Upper lobe of right lung (tissue), 1 donor: Measurements from ENCODE around the gene HBA2. TPM values are rescaled to one million over a fixed set of nuclear protein-coding genes. Genes with fewer than 3 reads are reported as not detected.
A peak's percentile ranks its signal among the peaks of the same experiment; 100 is the strongest.
"Not testable (repeated sequence)": the region's sequence is repeated elsewhere in the genome, so short reads cannot be mapped to it uniquely, and the experiment has no call there.

Experiments used
- ATAC-seq: fragments of 200-7000 bp; cut with Tn5 transposase; one replicate; pipeline ENCODE4 v1.9.1; 2020; ENCODE audit warnings: mild to moderate bottlenecking, moderate library complexity
- DNase-seq: peaks from one replicate; pipeline ENCODE4 v3.0.0-alpha.2; 2020
- H3K27ac ChIP-seq: fragments of 200-600 bp; one replicate; pipeline ENCODE4 v1.8.0; 2022
- H3K27me3 ChIP-seq: fragments of 200-600 bp; one replicate; pipeline ENCODE4 v1.8.0; 2022; ENCODE audit warnings: mild to moderate bottlenecking
- H3K36me3 ChIP-seq: fragments of 200-600 bp; one replicate; pipeline ENCODE4 v1.8.0; 2022
- H3K4me1 ChIP-seq: fragments of 200-600 bp; one replicate; pipeline ENCODE4 v1.8.0; 2022
- H3K4me3 ChIP-seq: fragments of 200-600 bp; one replicate; pipeline ENCODE4 v1.8.0; 2022; ENCODE audit warnings: mild to moderate bottlenecking
- H3K9me3 ChIP-seq: fragments of 200-600 bp; one replicate; pipeline ENCODE4 v1.8.0; 2022
- CTCF ChIP-seq: fragments of 200-600 bp; IDR thresholded peaks from one replicate; pipeline ENCODE4 v1.8.0; 2022; ENCODE audit warnings: antibody characterized with exemption
- intact Hi-C: fragments of 100-400 bp; cut with DNase I; formaldehyde crosslinking; loops from one replicate; pipeline ENCODE4 v1.11.0; 2022
- total RNA-seq: library from RNA; stranded (reverse); fragmentation: NEBNext Ultra II Directional; extraction: Animal tissue kit (Norgen Biotek cat#: 25700); gene quantifications from one replicate; pipeline ENCODE4 v1.2.1, GENCODE V29; 2021
- donor health status: DM: no; HTN: yes; CAD: no; lungs with severe emphysema.

The HBA2 gene
- total RNA-seq, 1 donor from 2014 or later = 248 TPM

- no peak overlapping the region for H3K4me3 ChIP-seq
Measured at GRCh38 chr16:166375-167121, 6.1 kb upstream of the HBA2 start.

GRCh38 chr16:167122-167690, 5.5 kb upstream of the HBA2 start:
- no peak overlapping the region for H3K27ac ChIP-seq
- peaks cover 64% of the 10 kb centered on the region for H3K27me3 ChIP-seq
- intact Hi-C loops = no loop called here
- ATAC-seq (no peak), DNase-seq (no peak)
- TF ChIP-seq CTCF = no peak
- H3K36me3 ChIP-seq = no peaks in the 10 kb centered on the region
- no peak overlapping the region for H3K4me3 ChIP-seq
- peaks cover 18% of the 10 kb centered on the region for H3K4me1 ChIP-seq
- H3K9me3 ChIP-seq = no peaks in the 10 kb centered on the region

More at GRCh38 chr16:166375-167121, 6.1 kb upstream of the HBA2 start:
- Histone ChIP-seq H3K27me3 (peaks cover 61% of the 10 kb centered on the region), H3K9me3 (no peaks in the 10 kb centered on the region), H3K36me3 (no peaks in the 10 kb centered on the region), H3K4me1 (peaks cover 18% of the 10 kb centered on the region), H3K27ac (no peak overlapping the region)
- TF ChIP-seq CTCF = no peak
- DNase-seq = no peak
- ATAC-seq = no peak
- intact Hi-C loops = no loop called here

- Histone ChIP-seq H3K4me1 (peaks cover 18% of the 10 kb centered on the region), H3K36me3 (no peaks in the 10 kb centered on the region), H3K27me3 (peaks cover 64% of the 10 kb centered on the region), H3K9me3 (no peaks in the 10 kb centered on the region), H3K4me3 (no peak overlapping the region), H3K27ac (no peak overlapping the region)
- intact Hi-C loops = no loop called here
- ATAC-seq (no peak), DNase-seq (no peak)
- no peak for TF ChIP-seq CTCF
Measured at GRCh38 chr16:168424-168823, 4.3 kb upstream of the HBA2 start.

GRCh38 chr16:169014-169413, 3.7 kb upstream of the HBA2 start:
- no peak for TF ChIP-seq CTCF
- Histone ChIP-seq H3K9me3 (no peaks in the 10 kb centered on the region), H3K27ac (no peak overlapping the region), H3K27me3 (peaks cover 64% of the 10 kb centered on the region), H3K4me1 (peaks cover 18% of the 10 kb centered on the region), H3K4me3 (no peak overlapping the region), H3K36me3 (no peaks in the 10 kb centered on the region)
- DNase-seq (no peak), ATAC-seq (no peak)
- intact Hi-C loops = no loop called here

GRCh38 chr16:170088-170507, 2.6 kb upstream of the HBA2 start:
- intact Hi-C loops, H3K36me3 ChIP-seq, H3K27ac ChIP-seq, DNase-seq, H3K4me3 ChIP-seq, H3K9me3 ChIP-seq: not testable (repeated sequence)
- peaks cover 70% of the 10 kb centered on the region for H3K27me3 ChIP-seq
- peak; percentile 54 for ATAC-seq
- H3K4me1 ChIP-seq = peaks cover 17% of the 10 kb centered on the region

GRCh38 chr16:170788-171187, 1.9 kb upstream of the HBA2 start:
- Histone ChIP-seq H3K27me3 (peaks cover 70% of the 10 kb centered on the region), H3K9me3 (no peaks in the 10 kb centered on the region), H3K36me3 (no peaks in the 10 kb centered on the region), H3K4me3 (no peak overlapping the region), H3K27ac (no peak overlapping the region), H3K4me1 (peaks cover 10% of the 10 kb centered on the region)
- intact Hi-C loops = no loop called here
- no peak for TF ChIP-seq CTCF
- ATAC-seq = no peak
- DNase-seq = no peak

- ATAC-seq, H3K4me3 ChIP-seq, H3K9me3 ChIP-seq, intact Hi-C loops, H3K27ac ChIP-seq, H3K4me1 ChIP-seq, DNase-seq, H3K36me3 ChIP-seq: not testable (repeated sequence)
- H3K27me3 ChIP-seq = peaks cover 62% of the 10 kb centered on the region
Measured at GRCh38 chr16:173211-173854, 657 bp downstream of the HBA2 start.

GRCh38 chr16:173928-174769, 1.5 kb downstream of the HBA2 start:
- H3K27ac ChIP-seq, H3K4me3 ChIP-seq, intact Hi-C loops, ATAC-seq, H3K4me1 ChIP-seq, DNase-seq, H3K36me3 ChIP-seq, H3K9me3 ChIP-seq: not testable (repeated sequence)
- peaks cover 62% of the 10 kb centered on the region for H3K27me3 ChIP-seq
